ENCODE data around the gene LRRC41.
"Not testable (repeated sequence)": the region's sequence is repeated elsewhere in the genome, so short reads cannot be mapped to it uniquely, and the experiment has no call there.

LRRC41 gene

GRCh38 chr1:46285730-46286477 lies 17.5 kb downstream of the LRRC41 start:
- no peak for DNase-seq

GRCh38 chr1:46284597-46285564 lies 18.5 kb downstream of the LRRC41 start:
- no peak for DNase-seq

- DNase-seq = no peak
Observed at GRCh38 chr1:46284058-46284457, 19.4 kb downstream of the LRRC41 start.

GRCh38 chr1:46281021-46281420 lies 22.4 kb downstream of the LRRC41 start:
- DNase-seq = no peak

GRCh38 chr1:46280092-46280491 lies 23.3 kb downstream of the LRRC41 start:
- no peak for DNase-seq

GRCh38 chr1:46278807-46279206 lies 24.6 kb downstream of the LRRC41 start:
- DNase-seq = no peak

GRCh38 chr1:46277658-46278373 lies 25.6 kb downstream of the LRRC41 start:
- no peak for DNase-seq

GRCh38 chr1:46275030-46275337 lies 28.4 kb downstream of the LRRC41 start:
- DNase-seq = no peak

GRCh38 chr1:46274225-46275029 lies 29.0 kb downstream of the LRRC41 start:
- DNase-seq = no peak

GRCh38 chr1:46268578-46268977 lies 34.8 kb downstream of the LRRC41 start:
- DNase-seq = no peak

GRCh38 chr1:46263146-46263545 lies 40.3 kb downstream of the LRRC41 start:
- no peak for DNase-seq

- no peak for DNase-seq
Observed at GRCh38 chr1:46262508-46262907, 40.9 kb downstream of the LRRC41 start.

- no peak for DNase-seq
Observed at GRCh38 chr1:46256523-46256922, 46.9 kb downstream of the LRRC41 start.

- DNase-seq = no peak
Observed at GRCh38 chr1:46254668-46255067, 48.7 kb downstream of the LRRC41 start.

- DNase-seq = peak; percentile 9 to 13
Observed at GRCh38 chr1:46248122-46248920, 55.1 kb downstream of the LRRC41 start.

- DNase-seq = peak; percentile 96 to 97
Observed at GRCh38 chr1:46247436-46248121, 55.8 kb downstream of the LRRC41 start, which contains the start of gene RAD54L. Gene RAD54L, plus strand, starts transcription at chr1:46247763. Its CDS starts 643 bp downstream, at chr1:46248406.

GRCh38 chr1:46246548-46247435 lies 56.6 kb downstream of the LRRC41 start:
- DNase-seq = peak; percentile 34 to 45

- not testable (repeated sequence) for DNase-seq
Observed at GRCh38 chr1:46246136-46246535, 57.3 kb downstream of the LRRC41 start.

- DNase-seq = peak; percentile 61 to 70
Observed at GRCh38 chr1:46244656-46245371, 58.6 kb downstream of the LRRC41 start.
